AG20443 (cell line): ENCODE data around the gene RAB11B.
"Not testable (repeated sequence)": the region's sequence is repeated elsewhere in the genome, so short reads cannot be mapped to it uniquely, and the experiment has no call there.

ENCODE experiments used
- DNase-seq: peaks from one replicate; pipeline ENCODE4 v3.0.0; 2012; ENCODE audit warnings: low spot score, mixed read lengths

Gene RAB11B

GRCh38 chr19:8393871-8394250, 3.7 kb downstream of the RAB11B start:
- no peak for DNase-seq

DNA sequence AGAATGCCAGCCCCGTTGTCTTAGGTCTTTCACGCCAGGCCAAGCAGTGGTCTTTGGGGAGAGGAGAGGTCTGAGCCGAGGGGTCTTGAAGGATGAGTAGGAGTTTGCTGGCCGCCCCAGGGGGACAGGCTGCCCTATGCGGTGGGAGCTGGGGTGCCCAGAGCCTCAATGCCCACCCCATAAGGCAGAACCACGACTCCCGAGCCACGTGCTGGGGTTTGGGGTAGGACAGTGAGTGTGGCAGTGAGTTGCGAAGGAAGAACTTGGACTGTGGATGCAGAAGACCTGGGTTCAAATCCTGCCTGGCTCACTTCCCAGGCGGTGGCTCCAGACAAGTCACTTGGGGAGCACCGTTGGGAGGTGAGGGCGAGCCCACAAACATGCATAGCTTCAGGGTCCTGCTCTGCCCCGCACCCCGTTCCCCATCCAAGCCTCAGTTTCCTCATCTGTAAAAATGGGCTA, 5.5 kb downstream of the RAB11B start:
- no peak for DNase-seq

GRCh38 chr19:8396185-8396562, 6.0 kb downstream of the RAB11B start:
- DNase-seq, result no peak

GRCh38 chr19:8396563-8397203, 6.5 kb downstream of the RAB11B start:
- DNase-seq, result peak; percentile 82

- no peak for DNase-seq
These were observed 7.1 kb downstream of the RAB11B start for GRCh38 chr19:8397271-8397670.

DNA sequence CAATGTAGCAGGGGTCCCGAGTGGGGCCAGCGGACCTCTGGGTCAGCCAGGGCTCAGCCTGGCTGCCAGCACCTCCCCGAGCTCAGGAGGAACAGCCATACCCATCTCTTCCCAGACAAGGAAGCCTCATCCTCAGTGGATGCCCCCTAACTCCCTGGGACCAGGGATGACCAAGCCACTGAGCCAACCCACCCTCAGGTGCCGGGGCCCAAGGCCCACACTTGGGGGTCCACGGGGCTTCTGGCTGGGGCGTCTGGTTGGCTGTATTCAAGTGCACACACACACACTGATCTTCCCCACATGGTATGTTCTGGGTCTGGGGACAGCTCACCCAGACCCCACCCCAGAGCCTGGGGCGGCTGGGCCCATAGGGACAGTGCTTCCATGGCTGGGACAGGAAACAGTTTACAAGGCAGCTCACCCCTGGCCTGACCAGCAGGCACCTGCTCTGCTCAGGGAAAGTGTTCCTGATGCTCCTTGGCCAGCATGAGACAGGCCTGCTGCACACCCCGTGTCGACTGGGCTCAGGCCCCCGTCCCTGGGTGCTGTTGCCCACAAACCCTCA, 7.7 kb downstream of the RAB11B start:
- no peak for DNase-seq

DNA sequence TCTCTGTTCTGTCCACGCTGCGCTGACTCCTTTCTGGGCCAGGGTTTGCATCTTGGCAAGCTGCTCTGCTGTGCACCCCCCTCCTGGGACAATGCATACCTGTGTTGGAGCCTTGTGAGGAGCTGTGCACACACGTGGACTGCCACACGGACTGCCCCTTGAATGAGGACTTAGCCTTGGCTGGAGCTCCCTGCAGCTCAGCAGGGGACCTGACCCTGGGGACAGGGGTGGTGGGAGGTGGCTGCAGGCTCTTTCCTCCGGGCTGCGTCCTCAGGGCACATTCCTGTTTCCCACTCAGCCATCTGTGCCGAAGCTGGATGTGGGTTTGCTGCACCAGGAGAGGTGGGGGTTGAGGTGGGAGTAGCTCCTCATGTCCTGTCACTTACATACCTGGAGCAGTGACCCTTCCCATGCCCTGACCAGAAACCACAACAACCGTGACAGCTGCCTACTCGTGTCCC, 8.2 kb downstream of the RAB11B start:
- no peak for DNase-seq

DNA sequence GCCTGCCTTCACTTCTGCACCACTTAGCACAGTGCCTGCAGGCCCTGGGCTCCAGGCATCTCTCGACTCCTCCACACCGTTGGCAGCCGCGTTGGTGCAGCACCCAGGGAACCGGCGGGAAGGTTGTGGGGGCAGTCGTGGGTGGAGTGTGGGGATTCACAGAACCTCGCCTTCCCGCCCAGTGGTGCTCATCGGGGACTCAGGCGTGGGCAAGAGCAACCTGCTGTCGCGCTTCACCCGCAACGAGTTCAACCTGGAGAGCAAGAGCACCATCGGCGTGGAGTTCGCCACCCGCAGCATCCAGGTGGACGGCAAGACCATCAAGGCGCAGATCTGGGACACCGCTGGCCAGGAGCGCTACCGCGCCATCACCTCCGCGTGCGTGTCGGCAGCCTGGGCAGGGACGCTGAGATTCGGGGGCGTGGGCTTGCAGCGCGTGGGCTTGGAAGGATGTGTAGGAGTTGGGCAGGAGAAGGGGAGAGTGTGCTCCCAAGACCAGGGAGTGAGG, 9.6 kb downstream of the RAB11B start:
- no peak for DNase-seq

- DNase-seq, result no peak
These were observed 11.8 kb downstream of the RAB11B start for GRCh38 chr19:8401981-8402411.

DNA sequence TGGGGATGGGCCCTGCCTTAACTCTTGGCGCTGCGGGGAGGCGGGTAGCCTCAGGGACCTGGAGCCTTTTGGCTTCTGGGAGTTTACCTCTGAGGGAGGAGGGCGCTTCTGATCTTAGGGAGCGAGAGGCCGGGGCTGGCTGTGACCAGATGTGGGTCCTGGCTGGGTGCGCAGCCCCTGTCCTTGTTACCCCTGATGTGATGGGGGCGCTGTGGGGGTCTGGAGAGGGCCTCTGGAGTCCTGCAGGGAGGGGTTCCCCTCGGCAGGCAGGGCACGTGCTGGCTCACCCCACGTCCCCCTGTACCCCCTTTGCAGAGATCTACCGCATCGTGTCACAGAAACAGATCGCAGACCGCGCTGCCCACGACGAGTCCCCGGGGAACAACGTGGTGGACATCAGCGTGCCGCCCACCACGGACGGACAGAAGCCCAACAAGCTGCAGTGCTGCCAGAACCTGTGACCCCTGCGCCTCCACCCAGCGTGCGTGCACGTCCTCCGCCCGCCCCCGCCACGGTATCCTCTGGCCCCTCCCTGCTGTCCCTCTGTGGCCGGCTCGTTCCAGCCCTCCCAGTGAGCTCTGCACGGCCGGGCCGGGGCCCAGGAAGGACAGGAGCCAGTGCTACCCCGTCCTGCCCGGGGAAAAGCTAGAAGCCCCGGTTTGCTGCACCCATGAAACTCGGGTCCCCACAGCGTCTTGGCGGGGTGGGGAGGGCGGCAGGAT, 13.1 kb downstream of the RAB11B start:
- DNase-seq, result no peak

DNA sequence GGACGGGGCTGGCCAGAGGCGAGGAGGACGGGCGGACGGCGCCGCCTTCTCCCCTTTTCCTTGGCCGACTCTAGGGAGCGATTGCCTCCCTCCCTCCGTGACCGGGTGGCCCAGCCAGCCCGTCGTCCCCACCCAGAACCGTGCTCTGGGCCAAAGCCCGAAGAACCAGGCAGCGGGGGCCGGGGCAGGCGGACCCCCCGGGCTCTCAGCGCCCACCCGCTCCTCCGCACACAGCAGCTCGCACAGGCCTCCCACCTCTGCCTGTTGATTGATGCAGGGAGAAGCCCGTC, 13.6 kb downstream of the RAB11B start:
- no peak for DNase-seq

GRCh38 chr19:8404391-8405151, 14.4 kb downstream of the RAB11B start:
- no peak for DNase-seq

DNA sequence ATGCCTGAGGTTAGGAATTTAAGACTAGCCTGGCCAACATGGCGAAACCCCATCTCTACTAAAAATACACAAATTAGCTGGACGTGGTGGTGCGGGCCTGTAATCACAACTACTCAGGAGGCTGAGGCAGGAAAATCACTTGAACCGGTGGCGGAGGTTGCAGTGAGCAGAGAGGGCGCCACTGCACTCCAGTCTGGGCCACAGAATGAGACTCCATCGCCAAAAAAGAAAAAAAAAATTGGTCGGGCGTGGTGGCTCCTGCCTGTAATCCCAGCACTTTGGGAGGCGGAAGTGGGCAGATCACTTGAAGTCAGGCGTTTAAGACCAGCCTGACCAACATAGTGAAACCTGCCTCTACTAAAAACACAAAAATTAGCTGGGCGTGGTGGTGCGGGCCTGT, 20.6 kb downstream of the RAB11B start:
- DNase-seq, result not testable (repeated sequence)

- DNase-seq, result peak; percentile 99
These were observed 22.8 kb downstream of the RAB11B start, which contains the start of gene MARCHF2 for GRCh38 chr19:8412783-8413628. Gene MARCHF2, plus strand, starts transcription at chr19:8413305. Its CDS starts 8,536 bp downstream, at chr19:8421841.

- DNase-seq, result no peak
These were observed 23.5 kb downstream of the RAB11B start for GRCh38 chr19:8413629-8413995.

DNA sequence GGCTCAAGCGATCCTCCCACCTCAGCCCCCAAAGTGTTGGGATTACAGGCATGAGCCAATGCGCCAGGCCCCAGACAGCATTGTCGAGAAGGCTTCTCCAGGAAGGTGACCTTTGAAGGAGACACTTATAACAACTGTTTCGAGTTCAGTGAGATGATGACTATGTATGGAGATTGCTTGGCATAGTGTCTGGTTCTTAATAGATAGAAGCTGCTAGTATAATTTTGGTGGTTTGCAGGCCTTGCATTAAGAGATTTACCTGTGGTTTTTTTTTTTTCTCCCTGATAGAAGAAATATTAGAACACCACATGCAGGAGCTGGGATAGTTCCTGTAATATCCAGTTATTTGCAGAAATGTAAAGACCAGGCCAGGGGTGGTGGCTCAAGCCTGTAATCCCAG, 26.6 kb downstream of the RAB11B start:
- no peak for DNase-seq

DNA sequence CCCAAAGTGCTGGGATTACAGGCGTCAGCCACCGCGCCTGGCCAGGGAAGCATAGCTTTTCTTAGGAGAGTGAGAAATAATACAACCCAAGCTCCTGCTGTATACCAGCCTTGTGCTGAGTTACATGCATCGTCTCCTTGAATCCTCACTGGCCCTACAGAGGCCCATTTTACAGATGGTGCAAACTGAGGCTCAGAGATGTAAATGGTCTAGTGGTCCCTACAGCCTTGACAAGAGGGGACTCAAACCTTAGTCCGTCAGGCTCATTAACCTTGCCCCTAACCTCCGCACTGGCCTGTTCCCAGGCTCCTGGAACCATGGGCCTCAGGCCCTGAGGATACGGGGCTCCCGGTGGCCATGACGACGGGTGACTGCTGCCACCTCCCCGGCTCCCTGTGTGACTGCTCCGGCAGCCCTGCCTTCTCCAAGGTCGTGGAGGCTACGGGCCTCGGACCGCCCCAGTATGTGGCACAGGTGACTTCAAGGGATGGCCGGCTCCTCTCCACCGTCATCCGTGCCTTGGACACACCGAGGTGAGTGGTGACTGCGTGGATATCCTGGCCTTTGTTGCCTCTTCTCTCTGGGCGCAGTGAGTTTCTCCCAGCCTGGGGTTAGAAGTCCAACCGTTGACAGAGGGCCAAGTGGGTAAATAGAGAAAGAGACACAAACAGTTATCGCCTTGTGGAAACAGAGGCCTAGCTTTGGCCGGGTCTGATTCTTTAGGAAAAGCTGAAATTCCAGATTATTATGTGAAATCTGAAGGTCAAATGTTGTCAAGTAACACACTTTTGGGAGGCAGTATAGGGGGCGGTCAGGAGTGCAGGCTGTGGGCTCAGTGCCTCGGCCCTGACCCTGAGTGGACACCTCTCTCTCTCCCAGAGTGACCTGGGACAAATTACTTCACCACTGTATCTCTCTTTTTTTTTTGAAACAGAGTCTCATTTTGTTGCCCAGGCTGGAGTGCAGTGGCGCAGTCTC, 31.6 kb downstream of the RAB11B start:
- DNase-seq, result no peak

DNA sequence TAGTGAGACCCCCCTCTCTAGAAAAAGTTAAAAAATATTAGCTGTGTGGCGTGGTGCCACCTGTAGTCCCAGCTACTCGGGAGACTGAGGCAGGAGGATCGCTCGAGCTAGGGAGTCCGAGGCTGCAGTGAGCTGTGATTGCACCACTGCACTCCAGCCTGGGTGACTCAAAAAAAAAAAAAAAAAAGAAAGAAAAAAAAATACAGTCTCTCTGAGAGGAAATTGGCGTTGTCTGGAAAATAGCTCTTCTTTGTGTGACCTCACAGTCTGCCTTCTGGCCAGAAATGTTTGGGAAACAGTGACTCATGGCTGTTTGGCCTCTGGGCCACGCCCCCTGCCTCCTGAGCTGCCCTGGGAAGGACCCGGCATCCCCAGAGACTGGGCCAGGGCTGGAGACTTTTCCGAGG, 33.7 kb downstream of the RAB11B start:
- DNase-seq, result peak; percentile 96

- DNase-seq, result not testable (repeated sequence)
These were observed 35.2 kb downstream of the RAB11B start for GRCh38 chr19:8425331-8425730.

DNA sequence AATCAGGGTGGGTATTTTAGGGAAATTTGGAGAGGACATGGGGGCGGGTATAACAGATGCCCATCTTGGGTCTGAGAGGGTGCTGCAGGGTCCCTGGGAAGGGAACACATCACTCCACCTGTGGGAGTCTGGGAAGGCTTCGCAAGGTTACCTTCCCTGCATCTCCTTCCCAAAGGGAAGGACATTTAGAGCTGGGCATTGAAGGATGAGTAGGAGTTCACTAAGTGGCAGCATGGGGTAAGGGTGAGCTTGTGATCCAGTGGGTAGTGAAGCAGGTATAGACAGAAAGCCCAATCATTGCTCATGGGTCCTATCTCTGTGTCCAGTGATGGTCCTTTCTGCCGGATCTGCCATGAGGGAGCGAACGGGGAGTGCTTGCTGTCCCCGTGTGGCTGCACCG, 36.1 kb downstream of the RAB11B start:
- no peak for DNase-seq
